ENCODE data around the gene MIER2.

The MIER2 gene

GRCh38 chr19:328025-328505, 16.5 kb downstream of the MIER2 start:
- no peak for DNase-seq

GRCh38 chr19:327291-328024, 17.1 kb downstream of the MIER2 start:
- DNase-seq: no peak

- DNase-seq: no peak
Measured at GRCh38 chr19:326871-327270, 17.7 kb downstream of the MIER2 start.

GRCh38 chr19:325937-326565, 18.5 kb downstream of the MIER2 start:
- DNase-seq: no peak

- no peak for DNase-seq
Measured at GRCh38 chr19:325173-325936, 19.2 kb downstream of the MIER2 start.

- DNase-seq: no peak
Measured at GRCh38 chr19:324716-325115, 19.9 kb downstream of the MIER2 start.

GRCh38 chr19:322616-323015, 22.0 kb downstream of the MIER2 start:
- DNase-seq: no peak

GRCh38 chr19:318509-318774, 26.2 kb downstream of the MIER2 start:
- DNase-seq: no peak

GRCh38 chr19:317710-318508, 26.7 kb downstream of the MIER2 start:
- DNase-seq: no peak

GRCh38 chr19:315811-316210, 28.8 kb downstream of the MIER2 start:
- no peak for DNase-seq

GRCh38 chr19:313988-314815, 30.4 kb downstream of the MIER2 start:
- no peak for DNase-seq

GRCh38 chr19:313169-313987, 31.2 kb downstream of the MIER2 start:
- no peak for DNase-seq

GRCh38 chr19:311813-312261, 32.8 kb downstream of the MIER2 start:
- no peak for DNase-seq

- no peak for DNase-seq
Measured at GRCh38 chr19:310781-311496, 33.7 kb downstream of the MIER2 start.

- DNase-seq: no peak
Measured at GRCh38 chr19:310141-310651, 34.4 kb downstream of the MIER2 start.

- no peak for DNase-seq
Measured at GRCh38 chr19:309206-309565, 35.4 kb downstream of the MIER2 start.

- no peak for DNase-seq
Measured at GRCh38 chr19:308471-309205, 36.0 kb downstream of the MIER2 start.

- DNase-seq: no peak
Measured at GRCh38 chr19:307793-308420, 36.7 kb downstream of the MIER2 start.

- DNase-seq: no peak
Measured at GRCh38 chr19:307111-307531, 37.5 kb downstream of the MIER2 start.
